SK-MEL-5 (cell line): ENCODE results near the gene AKIRIN2. TPM values are rescaled to one million over a fixed set of nuclear protein-coding genes. Genes with fewer than 3 reads are reported as not detected.

Source experiments
- DNase-seq: peaks from one replicate; pipeline ENCODE4 v3.0.0-alpha.2; 2016; ENCODE audit warnings: low read depth, low spot score
- in situ Hi-C: cut with HindIII; loops from 2 replicates; pipeline ENCODE4 v1.10.0; 2016; ENCODE audit warnings: low sequenced_read_pairs, high pct_unique_total_duplicates, low pct_unique_long_range_greater_than_20kb
- small RNA-seq, 2 experiments: library from RNA; depleted of rRNA; stranded (forward); fragments of <200 nt; gene quantifications; one replicate each; pipeline ENCODE3, GENCODE V24; 2014
- total RNA-seq: library from RNA; depleted of rRNA; stranded (reverse); fragments of >200 nt; shearing (Covaris generic); gene quantifications from 2 replicates; pipeline ENCODE4 v1.2.3, GENCODE V29; 2014; rRNA removed

Gene AKIRIN2
- total RNA-seq, 1 experiment from 2014 or later = 10.7 TPM

DNA sequence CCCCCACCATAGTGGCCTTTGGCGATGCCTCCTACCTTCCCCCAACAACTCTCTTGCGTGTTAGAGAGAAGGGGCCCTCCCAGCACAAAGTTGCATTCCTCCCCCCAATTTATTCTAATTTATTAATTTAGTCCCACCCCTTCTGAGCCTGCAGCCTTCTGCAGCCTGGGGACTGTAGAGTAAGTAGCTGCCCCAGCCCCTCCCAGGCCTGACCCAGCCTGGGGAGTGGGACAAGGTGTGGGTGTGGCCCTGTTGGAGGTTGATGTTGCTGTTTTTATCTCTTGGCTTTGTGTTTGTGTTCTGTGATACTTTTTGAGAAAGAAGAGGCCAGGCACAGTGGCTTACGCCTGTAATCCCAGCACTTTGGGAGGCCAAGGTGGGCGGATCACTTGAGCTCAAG lies 62.7 kb downstream of the AKIRIN2 start:
- no peak for DNase-seq
- in situ Hi-C loops = no loop called here

DNA sequence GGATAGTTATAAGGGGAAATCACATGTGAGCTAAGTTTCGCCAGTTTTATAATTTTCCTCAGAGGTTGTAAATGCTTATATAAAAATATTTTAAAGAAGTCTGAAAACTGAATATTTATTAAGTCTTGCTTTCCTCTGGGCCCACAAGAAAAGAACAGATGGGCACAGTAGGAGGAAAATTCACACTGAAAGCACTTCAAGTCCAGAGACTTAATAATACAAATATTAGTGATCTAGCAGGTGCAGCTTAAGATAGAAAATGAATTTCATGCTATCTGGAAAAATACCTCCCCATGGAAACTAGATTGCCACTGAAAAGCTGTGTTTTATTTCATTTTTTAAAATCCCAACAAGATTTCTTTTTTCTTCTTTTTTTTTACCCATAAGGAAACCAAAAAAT lies 64.9 kb downstream of the AKIRIN2 start:
- in situ Hi-C loops = no loop called here
- DNase-seq = no peak

DNA sequence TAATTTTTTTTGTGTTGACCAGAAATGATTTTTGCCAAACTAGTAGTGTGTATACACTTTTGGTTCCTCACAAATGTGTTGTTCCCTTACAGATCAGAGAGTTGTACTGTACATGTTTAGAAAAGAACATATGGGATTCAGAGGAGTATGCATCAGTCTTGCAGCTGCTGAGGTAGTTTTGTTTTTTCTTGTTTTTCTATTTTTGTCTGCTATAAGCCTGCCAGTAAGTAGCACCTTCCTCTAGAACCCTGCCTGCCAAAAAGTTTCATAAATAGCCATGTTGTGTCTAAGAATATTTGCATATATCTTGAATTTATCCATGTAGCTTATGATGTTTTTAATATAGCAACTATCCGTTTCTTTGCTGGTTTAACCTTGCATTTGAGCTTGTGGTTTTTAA lies 65.7 kb downstream of the AKIRIN2 start:
- no peak for DNase-seq
- in situ Hi-C loops = no loop called here

DNA sequence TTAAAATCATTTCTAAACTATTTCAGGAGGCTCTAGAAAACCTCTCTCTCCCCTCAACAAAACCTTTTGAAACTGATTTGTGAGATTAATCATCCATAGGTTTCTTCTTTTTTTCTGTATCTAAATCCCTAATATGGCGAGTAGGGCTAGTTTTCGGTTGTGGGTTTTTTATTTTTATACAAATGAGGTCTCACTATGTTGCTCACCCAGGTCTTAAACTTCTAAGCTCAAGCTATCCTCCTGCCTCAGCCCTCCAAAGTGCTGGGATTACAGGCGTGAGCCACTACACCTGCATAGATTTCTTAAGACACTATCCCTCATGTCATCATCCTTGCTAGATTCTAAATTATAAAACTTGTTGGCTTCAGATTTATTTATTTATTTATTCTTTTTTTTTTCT lies 68.2 kb downstream of the AKIRIN2 start:
- no peak for DNase-seq
- in situ Hi-C loops = no loop called here

DNA sequence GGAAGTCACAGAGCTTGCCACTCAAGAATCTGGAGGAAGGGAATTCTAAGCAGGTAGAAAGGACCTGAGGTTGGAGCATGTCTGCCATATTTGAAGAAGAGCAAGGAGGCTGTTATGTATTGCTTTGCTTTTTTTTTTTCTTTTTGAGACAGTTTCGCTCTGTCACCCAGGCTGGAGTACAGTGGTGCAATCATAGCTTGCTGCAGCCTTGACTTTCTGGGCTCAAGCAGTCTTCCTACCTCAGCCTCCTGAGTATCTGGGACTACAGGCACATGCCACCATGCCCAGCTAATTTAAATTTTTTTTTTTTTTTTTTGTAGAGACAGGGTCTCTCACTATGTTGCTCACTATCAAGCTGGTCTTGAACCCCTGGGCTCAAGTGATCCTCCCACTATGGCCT lies 71.3 kb downstream of the AKIRIN2 start:
- in situ Hi-C loops = no loop called here
- DNase-seq = no peak

DNA sequence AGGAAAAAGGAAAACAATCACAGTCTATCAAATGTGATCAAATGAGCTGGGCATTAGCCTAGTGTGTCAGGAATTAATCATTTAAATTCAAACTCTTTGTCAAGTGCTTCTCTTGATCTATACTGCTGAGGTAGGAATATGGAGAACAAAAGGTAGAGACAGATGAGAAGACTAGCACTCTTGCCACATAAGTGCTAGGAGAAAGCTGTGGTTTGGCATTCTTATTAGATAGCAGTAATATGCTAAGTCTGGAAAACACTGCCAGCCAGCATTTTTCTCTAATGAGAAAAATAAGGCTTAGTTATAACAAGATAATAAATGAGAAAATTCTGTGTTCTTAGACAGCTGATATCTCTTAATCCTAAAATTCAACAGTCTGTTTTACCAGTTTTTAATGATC lies 73.2 kb downstream of the AKIRIN2 start:
- no peak for DNase-seq
- in situ Hi-C loops = no loop called here

DNA sequence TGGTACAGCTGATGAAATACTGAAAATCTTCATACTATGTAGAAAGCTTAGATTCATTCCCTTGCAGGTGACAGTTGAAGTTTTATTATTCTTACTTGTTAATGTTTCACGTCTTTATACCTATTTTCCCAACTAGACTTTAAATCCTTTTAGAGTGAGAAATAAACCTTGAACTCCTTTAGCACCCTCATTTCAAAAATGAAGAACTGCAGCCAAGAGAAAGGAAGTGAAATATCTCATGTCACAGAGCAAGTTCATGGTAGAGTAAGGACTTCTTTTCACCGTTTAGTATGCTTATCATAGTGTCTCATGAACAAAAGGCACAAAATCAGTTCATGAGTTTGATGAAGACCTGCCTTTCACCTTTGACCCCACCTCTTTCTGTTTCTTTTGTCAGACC lies 73.6 kb downstream of the AKIRIN2 start:
- in situ Hi-C loops = no loop called here
- DNase-seq = no peak

Small RNAs within 50 kb of the gene (small RNA-seq; reads per million reads assigned to genes)
- gene RF01210 = 0 to 0.08 reads per million in 2 experiments

Other genes with a start within 250 kb of the AKIRIN2 start
- gene SLC35A1, start 229.3 kb downstream of the AKIRIN2 start, total RNA-seq = 16.7 and 19.8 TPM in 2 replicates
- gene RARS2, start 112.2 kb downstream of the AKIRIN2 start, total RNA-seq = 32.5 and 36.5 TPM in 2 replicates
- 24.3 and 28.5 TPM in 2 replicates for gene ORC3, start 112.1 kb downstream of the AKIRIN2 start, total RNA-seq